Sciatic nerve (tissue), 2 donors: ENCODE data around the gene PRSS1. TPM values are rescaled to one million over a fixed set of nuclear protein-coding genes. Genes with fewer than 3 reads are reported as not detected.
"Not testable (repeated sequence)": the region's sequence is repeated elsewhere in the genome, so short reads cannot be mapped to it uniquely, and the experiment has no call there.

ENCODE experiments used
- ATAC-seq: fragments of 200-7000 bp; cut with Tn5 transposase; one replicate; pipeline ENCODE4 v1.9.1; 2020; ENCODE audit warnings: mild to moderate bottlenecking, moderate library complexity
- DNase-seq: peaks from one replicate; pipeline ENCODE4 v3.0.0-alpha.2; 2020; ENCODE audit warnings: low spot score
- intact Hi-C: fragments of 100-400 bp; cut with DNase I; formaldehyde crosslinking; loops from one replicate; pipeline ENCODE4 v1.14.2; 2022
- total RNA-seq: library from RNA; stranded (reverse); fragmentation: NEBNext Ultra II Directional; extraction: Animal tissue kit (Norgen Biotek cat#: 25700); gene quantifications from one replicate; pipeline ENCODE4 v1.2.1, GENCODE V29; 2021
- donor health status: DM: no; HTN: no; CAD: no.
- donor health status: DM: no; HTN: no; CAD: no.

Gene PRSS1
- 4.7 TPM for total RNA-seq

DNA sequence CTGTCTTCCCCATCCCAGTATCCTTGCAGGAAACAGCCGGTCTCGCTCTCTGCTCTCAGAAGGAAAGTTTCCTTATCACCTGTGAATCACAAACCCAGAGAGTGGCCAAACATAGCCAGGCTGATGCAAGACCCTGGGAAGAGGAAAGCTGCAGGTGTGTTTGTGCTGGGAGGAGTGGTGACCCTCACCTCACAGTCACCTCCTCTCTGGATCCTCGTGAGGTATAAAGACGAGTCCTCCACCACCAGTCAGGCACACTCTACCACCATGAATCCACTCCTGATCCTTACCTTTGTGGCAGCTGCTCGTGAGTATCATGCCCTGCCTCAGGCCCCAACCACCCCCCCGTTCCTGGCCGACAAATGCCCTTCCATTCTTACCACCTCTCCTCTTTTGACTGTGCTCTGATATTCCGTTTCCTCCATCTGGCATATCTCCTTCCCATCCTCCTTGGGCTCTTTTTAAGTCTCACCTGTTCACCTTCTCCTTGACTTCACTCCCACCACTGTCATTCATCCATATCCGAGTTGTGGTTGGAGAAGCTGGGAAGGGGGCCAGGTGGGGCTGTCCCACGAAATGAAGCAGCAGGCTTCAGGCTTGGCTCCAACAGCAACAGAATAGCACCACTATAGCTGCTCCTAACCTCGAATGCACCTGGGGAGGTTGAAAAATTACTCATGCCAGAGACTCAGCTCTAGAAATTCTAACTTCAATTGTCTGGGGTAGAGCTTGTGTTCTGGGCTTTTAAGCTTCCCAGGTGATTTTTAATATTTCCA is at the start of gene PRSS1:
PRSS1 (plus strand) TSS at position 255 of the 776 bp plus-strand sequence; CDS start at position 268, 13 bp downstream.
- no peak for ATAC-seq
- intact Hi-C loops: no loop called here
- no peak for DNase-seq

- DNase-seq, ATAC-seq, intact Hi-C loops: not testable (repeated sequence)
These were observed 48.3 kb upstream of the PRSS1 start for GRCh38 chr7:142700935-142701334.

GRCh38 chr7:142703655-142704305 is 45.5 kb upstream of the PRSS1 start:
- intact Hi-C loops: no loop called here
- ATAC-seq (no peak), DNase-seq (no peak)

- intact Hi-C loops, ATAC-seq, DNase-seq: not testable (repeated sequence)
These were observed 40.5 kb upstream of the PRSS1 start for GRCh38 chr7:142708726-142709125.

GRCh38 chr7:142709921-142710320 is 39.4 kb upstream of the PRSS1 start:
- no peak for DNase-seq
- intact Hi-C loops: no loop called here
- ATAC-seq: no peak

GRCh38 chr7:142711196-142711595 is 38.1 kb upstream of the PRSS1 start:
- no peak for DNase-seq
- intact Hi-C loops: no loop called here
- ATAC-seq: no peak

GRCh38 chr7:142711746-142712616 is 37.3 kb upstream of the PRSS1 start:
- no peak for DNase-seq
- intact Hi-C loops: no loop called here
- ATAC-seq: no peak

DNA sequence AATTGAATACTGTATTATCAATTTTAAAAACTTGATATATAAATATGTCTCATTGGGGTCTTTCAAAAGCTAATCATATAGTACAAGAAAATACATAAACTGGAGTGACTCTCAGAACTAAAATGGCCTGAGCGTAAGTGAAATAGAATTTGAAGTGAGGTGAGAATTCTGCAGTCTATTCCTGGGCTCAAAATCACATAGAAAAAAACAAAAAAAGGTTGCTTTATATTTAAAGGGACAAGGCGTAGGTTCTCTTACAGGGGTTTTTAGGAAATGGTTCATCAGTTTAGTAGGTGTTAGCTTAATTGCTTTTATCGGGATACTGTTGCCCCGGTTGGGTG is 36.7 kb upstream of the PRSS1 start:
- DNase-seq (no peak), ATAC-seq (no peak)
- intact Hi-C loops: no loop called here

- ATAC-seq (no peak), DNase-seq (no peak)
- intact Hi-C loops: no loop called here
These were observed 34.9 kb upstream of the PRSS1 start for GRCh38 chr7:142714375-142714774.

DNA sequence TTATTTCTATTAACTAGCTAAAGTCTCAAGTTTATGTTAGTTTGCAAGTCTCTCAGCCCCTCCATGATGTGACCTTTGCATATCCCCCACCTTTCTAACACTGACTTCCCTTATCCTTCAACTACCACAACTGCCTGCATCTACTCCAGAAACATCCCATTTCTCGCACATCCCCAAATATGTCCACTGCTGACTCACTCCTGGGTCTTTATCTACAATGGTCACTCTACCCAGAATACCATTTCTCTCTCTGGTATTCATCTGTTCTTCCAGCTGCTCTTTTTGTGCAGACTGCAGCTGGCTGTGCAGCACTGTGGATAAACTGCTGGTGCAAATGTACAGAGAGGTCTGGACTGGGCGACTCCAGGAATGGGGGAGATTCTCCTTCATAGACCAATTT is 32.7 kb upstream of the PRSS1 start:
- ATAC-seq (no peak), DNase-seq (no peak)
- intact Hi-C loops: no loop called here

- DNase-seq: no peak
- intact Hi-C loops: no loop called here
- no peak for ATAC-seq
These were observed 31.8 kb upstream of the PRSS1 start for GRCh38 chr7:142717453-142717852.

DNA sequence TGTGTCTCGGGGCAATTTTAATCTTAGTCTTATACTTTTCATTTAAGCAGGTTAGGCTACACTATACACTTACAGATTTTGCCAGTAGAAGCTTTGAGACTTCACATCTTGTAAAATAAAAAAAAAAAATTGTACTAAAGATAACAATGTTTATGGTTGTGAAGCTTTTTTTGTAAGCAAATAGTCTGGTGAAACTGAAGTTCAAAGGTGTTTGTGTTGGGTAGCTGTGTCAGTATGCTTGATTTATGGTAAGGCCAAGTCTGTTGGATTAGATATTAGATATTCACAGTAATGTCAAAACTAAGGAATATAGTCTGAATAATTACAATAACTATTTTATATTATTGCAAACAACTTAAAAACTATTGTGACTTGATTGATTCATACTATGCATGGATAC is 31.0 kb upstream of the PRSS1 start:
- no peak for DNase-seq
- ATAC-seq: no peak
- intact Hi-C loops: no loop called here

- ATAC-seq: no peak
- intact Hi-C loops: no loop called here
- DNase-seq: no peak
These were observed 29.0 kb upstream of the PRSS1 start for GRCh38 chr7:142720172-142720773.

DNA sequence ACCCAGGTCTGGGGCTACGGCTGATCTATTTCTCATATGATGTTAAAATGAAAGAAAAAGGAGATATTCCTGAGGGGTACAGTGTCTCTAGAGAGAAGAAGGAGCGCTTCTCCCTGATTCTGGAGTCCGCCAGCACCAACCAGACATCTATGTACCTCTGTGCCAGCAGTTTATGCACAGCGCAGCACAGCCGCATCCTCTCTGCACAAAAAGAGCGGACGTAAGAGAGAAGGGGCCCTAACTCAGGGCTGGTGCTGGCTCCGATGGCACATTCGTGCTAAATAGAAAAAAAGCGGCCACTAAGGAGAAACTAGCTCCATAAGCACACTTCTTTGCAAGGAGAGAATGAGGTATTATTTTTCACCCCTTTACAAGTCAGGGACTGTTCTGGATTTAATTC is 28.3 kb upstream of the PRSS1 start:
- DNase-seq (no peak), ATAC-seq (no peak)
- intact Hi-C loops: no loop called here

GRCh38 chr7:142722248-142722794 is 27.0 kb upstream of the PRSS1 start:
- no peak for ATAC-seq
- DNase-seq: no peak
- intact Hi-C loops: no loop called here

- intact Hi-C loops: no loop called here
These were observed 16.0 kb upstream of the PRSS1 start for GRCh38 chr7:142733271-142733670.

DNA sequence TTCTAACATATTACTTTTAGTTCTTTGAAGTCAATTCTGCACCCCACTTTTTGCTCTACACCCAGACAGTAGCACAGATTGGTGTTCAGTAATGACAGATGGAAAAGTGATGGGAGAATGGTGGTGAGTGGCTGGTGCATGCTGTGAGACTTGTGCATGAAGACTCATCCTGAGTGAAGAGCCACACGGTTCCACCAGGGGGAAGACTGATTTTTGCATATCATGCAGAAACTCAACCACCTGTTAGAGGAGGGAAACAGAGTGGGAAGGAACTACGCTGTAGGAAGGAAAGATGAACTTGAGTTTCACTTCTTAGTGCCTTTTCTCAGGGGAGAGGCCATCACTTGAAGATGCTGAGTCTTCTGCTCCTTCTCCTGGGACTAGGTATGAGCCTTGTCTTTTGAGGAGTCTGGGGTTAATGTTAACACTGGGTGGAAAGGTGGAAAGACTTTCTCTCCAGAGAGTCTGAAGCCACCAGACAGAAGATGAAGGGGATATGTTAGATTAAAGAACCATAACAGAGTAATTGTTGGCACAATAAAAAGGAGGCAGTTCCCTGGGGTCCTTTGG is 9.3 kb upstream of the PRSS1 start:
- ATAC-seq (no peak), DNase-seq (no peak)
- intact Hi-C loops: no loop called here

More at GRCh38 chr7:142733271-142733670, 16.0 kb upstream of the PRSS1 start:
- DNase-seq (no peak), ATAC-seq (no peak)

GRCh38 chr7:142740786-142741185 is 8.5 kb upstream of the PRSS1 start:
- no peak for ATAC-seq
- intact Hi-C loops: no loop called here
- no peak for DNase-seq

- intact Hi-C loops, ATAC-seq, DNase-seq: not testable (repeated sequence)
These were observed 7.3 kb upstream of the PRSS1 start for GRCh38 chr7:142741932-142742331.
